Ishikawa (cell line): ENCODE measurements around the gene EEF2K.
A peak's percentile ranks its signal among the peaks of the same experiment; 100 is the strongest.

ENCODE experiments used
- CEBPB ChIP-seq: IDR thresholded peaks from 2 replicates; pipeline ENCODE4 v1.6.1; 2012
- CREB1 ChIP-seq: IDR thresholded peaks from 2 replicates; pipeline ENCODE4 v1.6.1; 2012; ENCODE audit warnings: low read depth
- EGR1 ChIP-seq: IDR thresholded peaks from 2 replicates; pipeline ENCODE4 v1.6.1; 2012
- EP300 ChIP-seq: IDR thresholded peaks from 2 replicates; pipeline ENCODE4 v1.6.1; 2012; ENCODE audit warnings: borderline replicate concordance
- FOXM1 ChIP-seq: IDR thresholded peaks from 2 replicates; pipeline ENCODE4 v1.6.1; 2012; ENCODE audit warnings: low read depth, borderline replicate concordance
- MAX ChIP-seq: IDR thresholded peaks from 2 replicates; pipeline ENCODE4 v1.6.1; 2012
- NFIC ChIP-seq: IDR thresholded peaks from 2 replicates; pipeline ENCODE4 v1.6.1; 2012
- RAD21 ChIP-seq: IDR thresholded peaks from 2 replicates; pipeline ENCODE4 v1.6.1; 2012; ENCODE audit warnings: low read depth
- TAF1 ChIP-seq: IDR thresholded peaks from 2 replicates; pipeline ENCODE4 v1.6.1; 2012; ENCODE audit warnings: low read depth, mild to moderate bottlenecking
- TCF12 ChIP-seq: IDR thresholded peaks from 2 replicates; pipeline ENCODE4 v1.6.1; 2012; ENCODE audit warnings: low read depth
- TEAD4 ChIP-seq: IDR thresholded peaks from 2 replicates; pipeline ENCODE4 v1.6.1; 2012
- YY1 ChIP-seq: IDR thresholded peaks from 2 replicates; pipeline ENCODE4 v1.6.1; 2012; ENCODE audit warnings: low read depth
- ZBTB7A ChIP-seq: IDR thresholded peaks from 2 replicates; pipeline ENCODE4 v1.6.1; 2012; ENCODE audit warnings: low read depth
- TF ChIP-seq, protein P1 (sequence below): IDR thresholded peaks from 2 replicates; pipeline ENCODE4 v1.6.1; 2012
- TF ChIP-seq, protein P2 (sequence below): IDR thresholded peaks from 2 replicates; pipeline ENCODE4 v1.6.1; 2012; ENCODE audit warnings: low read depth, mild to moderate bottlenecking

The EEF2K gene

GRCh38 chr16:22204091-22204655 lies 1.9 kb upstream of the EEF2K start:
- no peak for TF ChIP-seq CEBPB
- TF ChIP-seq, protein P1, sequence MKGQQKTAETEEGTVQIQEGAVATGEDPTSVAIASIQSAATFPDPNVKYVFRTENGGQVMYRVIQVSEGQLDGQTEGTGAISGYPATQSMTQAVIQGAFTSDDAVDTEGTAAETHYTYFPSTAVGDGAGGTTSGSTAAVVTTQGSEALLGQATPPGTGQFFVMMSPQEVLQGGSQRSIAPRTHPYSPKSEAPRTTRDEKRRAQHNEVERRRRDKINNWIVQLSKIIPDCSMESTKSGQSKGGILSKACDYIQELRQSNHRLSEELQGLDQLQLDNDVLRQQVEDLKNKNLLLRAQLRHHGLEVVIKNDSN = no peak
- TF ChIP-seq MAX = no peak
- no peak for TF ChIP-seq EP300
- TF ChIP-seq RAD21 = no peak
- no peak for TF ChIP-seq TAF1
- no peak for TF ChIP-seq FOXM1
- no peak for TF ChIP-seq CREB1
- TF ChIP-seq TCF12 = no peak
- TF ChIP-seq NFIC = no peak
- TF ChIP-seq TEAD4 = no peak
- TF ChIP-seq YY1 = no peak
- no peak for TF ChIP-seq EGR1

DNA sequence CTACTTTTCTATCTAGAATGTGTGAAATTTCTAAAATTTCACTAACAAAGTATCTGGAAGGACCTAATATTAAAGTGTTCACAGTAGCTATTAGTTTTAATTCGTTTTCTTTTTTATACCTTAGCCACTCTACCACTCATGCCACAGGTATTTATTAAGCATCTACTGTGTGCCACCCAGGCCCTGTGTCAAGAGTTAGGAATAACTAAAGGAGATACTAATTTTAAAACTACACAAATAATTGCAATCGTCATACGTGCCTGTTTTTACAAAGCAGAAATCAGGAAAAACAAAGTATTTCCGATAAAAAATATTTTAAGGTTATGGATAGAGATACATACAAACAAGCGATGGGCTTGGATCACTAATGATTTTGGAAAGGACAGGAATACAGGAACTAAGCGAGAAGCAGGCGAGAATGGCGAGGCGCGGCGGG lies 483 bp upstream of the EEF2K start:
- TF ChIP-seq CEBPB = no peak
- TF ChIP-seq TCF12 = no peak
- no peak for TF ChIP-seq TAF1

- TF ChIP-seq EGR1 (peak; percentile 68; the same call in 1 of the 2 replicates), MAX (0 out of 2 replicates have a peak, but pooled peaks have one; percentile 8), TEAD4 (0 out of 2 replicates have a peak, but pooled peaks have one; percentile 16), ZBTB7A (peak; percentile 66), FOXM1 (no peak), CREB1 (no peak), NFIC (peak; percentile 94), CEBPB (no peak), EP300 (0 out of 2 replicates have a peak, but pooled peaks have one; percentile 3), TAF1 (no peak), TCF12 (no peak), YY1 (no peak), RAD21 (no peak)
- TF ChIP-seq, protein P1 = no peak
- TF ChIP-seq, protein P2, sequence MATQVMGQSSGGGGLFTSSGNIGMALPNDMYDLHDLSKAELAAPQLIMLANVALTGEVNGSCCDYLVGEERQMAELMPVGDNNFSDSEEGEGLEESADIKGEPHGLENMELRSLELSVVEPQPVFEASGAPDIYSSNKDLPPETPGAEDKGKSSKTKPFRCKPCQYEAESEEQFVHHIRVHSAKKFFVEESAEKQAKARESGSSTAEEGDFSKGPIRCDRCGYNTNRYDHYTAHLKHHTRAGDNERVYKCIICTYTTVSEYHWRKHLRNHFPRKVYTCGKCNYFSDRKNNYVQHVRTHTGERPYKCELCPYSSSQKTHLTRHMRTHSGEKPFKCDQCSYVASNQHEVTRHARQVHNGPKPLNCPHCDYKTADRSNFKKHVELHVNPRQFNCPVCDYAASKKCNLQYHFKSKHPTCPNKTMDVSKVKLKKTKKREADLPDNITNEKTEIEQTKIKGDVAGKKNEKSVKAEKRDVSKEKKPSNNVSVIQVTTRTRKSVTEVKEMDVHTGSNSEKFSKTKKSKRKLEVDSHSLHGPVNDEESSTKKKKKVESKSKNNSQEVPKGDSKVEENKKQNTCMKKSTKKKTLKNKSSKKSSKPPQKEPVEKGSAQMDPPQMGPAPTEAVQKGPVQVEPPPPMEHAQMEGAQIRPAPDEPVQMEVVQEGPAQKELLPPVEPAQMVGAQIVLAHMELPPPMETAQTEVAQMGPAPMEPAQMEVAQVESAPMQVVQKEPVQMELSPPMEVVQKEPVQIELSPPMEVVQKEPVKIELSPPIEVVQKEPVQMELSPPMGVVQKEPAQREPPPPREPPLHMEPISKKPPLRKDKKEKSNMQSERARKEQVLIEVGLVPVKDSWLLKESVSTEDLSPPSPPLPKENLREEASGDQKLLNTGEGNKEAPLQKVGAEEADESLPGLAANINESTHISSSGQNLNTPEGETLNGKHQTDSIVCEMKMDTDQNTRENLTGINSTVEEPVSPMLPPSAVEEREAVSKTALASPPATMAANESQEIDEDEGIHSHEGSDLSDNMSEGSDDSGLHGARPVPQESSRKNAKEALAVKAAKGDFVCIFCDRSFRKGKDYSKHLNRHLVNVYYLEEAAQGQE = no peak
Measured at GRCh38 chr16:22206842-22207714, 1.0 kb downstream of the EEF2K start.

GRCh38 chr16:22207715-22208360 lies 1.8 kb downstream of the EEF2K start:
- TF ChIP-seq CEBPB (no peak), MAX (no peak), ZBTB7A (no peak), TCF12 (no peak), RAD21 (no peak), NFIC (no peak), TAF1 (no peak), FOXM1 (no peak), TEAD4 (no peak), CREB1 (no peak), YY1 (no peak), EGR1 (no peak), EP300 (no peak)
- TF ChIP-seq, protein P1 = no peak
- TF ChIP-seq, protein P2 = no peak
